Breast epithelium (tissue), 4 donors: ENCODE data around the gene TPPP. TPM values are rescaled to one million over a fixed set of nuclear protein-coding genes. Genes with fewer than 3 reads are reported as not detected.

Experiments
- DNase-seq, 2 donors: peaks; one replicate each; pipeline ENCODE4 v3.0.0-alpha.2; 2019; ENCODE audit warnings: low spot score in 2 of 2
- H3K27ac ChIP-seq, 2 donors: fragments of 200-600 bp; sonication (generic) in 1 of 2; one replicate each; pipeline ENCODE4 v1.5.1; 2016 to 2019; ENCODE audit warnings: mild to moderate bottlenecking in 1 of 2
- H3K27me3 ChIP-seq, 2 donors: fragments of 200-600 bp; sonication (generic) in 1 of 2; one replicate each; pipeline versions ENCODE4 v1.5.1 to v1.6.0; 2017 to 2019; ENCODE audit warnings: control low read depth in 1 of 2, mild to moderate bottlenecking in 1 of 2
- H3K36me3 ChIP-seq: fragments of 200-600 bp; one replicate; pipeline ENCODE4 v1.5.1; 2019
- H3K4me1 ChIP-seq, 2 donors: fragments of 200-600 bp; sonication (generic); one replicate each; pipeline ENCODE4 v1.5.1; 2016 to 2019; ENCODE audit warnings: control low read depth in 1 of 2
- H3K4me3 ChIP-seq, 3 donors: fragments of 200-600 bp; sonication (generic); 1 replicate in 2 of 3; 2 replicates in 1 of 3; pipeline ENCODE4 v1.5.1; 2016 to 2019; ENCODE audit warnings: mild to moderate bottlenecking in 3 of 3, moderate library complexity in 2 of 3
- H3K9me3 ChIP-seq, 2 donors: fragments of 200-600 bp; sonication (generic) in 1 of 2; one replicate each; pipeline ENCODE4 v1.5.1; 2016 to 2019; ENCODE audit warnings: control low read depth in 1 of 2
- POLR2A ChIP-seq: fragments of 450-650 bp; IDR thresholded peaks from one replicate; pipeline ENCODE4 v1.6.1; 2016; ENCODE audit warnings: antibody characterized with exemption, mild to moderate bottlenecking, moderate library complexity
- POLR2AphosphoS5 ChIP-seq, 3 donors: sonication (generic); formaldehyde crosslinking; IDR thresholded peaks; one replicate each; pipeline ENCODE4 v1.6.1; 2017; ENCODE audit warnings: antibody characterized with exemption in 3 of 3
- intact Hi-C: fragments of 100-400 bp; cut with DNase I; formaldehyde crosslinking; loops from one replicate; pipeline ENCODE4 v1.15.1; 2023; ENCODE audit warnings: low total_unique reads
- total RNA-seq, 3 donors: library from RNA; depleted of rRNA; stranded (reverse); fragments of >200 nt; gene quantifications; one replicate each; pipeline ENCODE4 v1.1.0, GENCODE V29; 2016
- TF ChIP-seq, protein P1 (sequence below), 3 donors: fragments of 450-650 bp; IDR thresholded peaks; one replicate each; pipeline ENCODE4 v1.5.1; 2016 to 2017; ENCODE audit warnings: antibody characterized with exemption in 3 of 3, mild to moderate bottlenecking in 3 of 3, moderate library complexity in 3 of 3

TPPP gene
- total RNA-seq, 3 donors from 2014 or later, result 2.9 to 4.3 (median 3.4) TPM

DNA sequence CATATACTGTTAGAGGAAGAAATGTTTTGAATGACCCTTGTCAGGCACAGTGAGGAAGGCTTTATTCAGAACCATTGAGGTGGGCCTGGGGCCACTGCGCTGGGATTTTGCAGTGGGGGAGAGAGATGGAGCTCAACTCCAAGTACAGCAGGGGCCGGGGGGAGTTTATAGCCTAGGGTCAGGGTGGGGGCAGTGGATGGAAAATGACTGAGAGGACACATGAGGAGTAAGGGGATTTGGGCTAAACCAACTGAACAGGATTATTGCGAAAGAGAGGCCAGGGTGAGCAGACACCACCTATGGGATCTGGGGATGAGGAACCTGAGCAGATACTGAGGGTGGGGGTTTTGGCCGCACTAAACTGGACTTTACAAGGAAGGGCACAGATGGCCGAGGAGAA, 74.7 kb downstream of the TPPP start:
- intact Hi-C loops, result no loop called here
- TF ChIP-seq, protein P1, sequence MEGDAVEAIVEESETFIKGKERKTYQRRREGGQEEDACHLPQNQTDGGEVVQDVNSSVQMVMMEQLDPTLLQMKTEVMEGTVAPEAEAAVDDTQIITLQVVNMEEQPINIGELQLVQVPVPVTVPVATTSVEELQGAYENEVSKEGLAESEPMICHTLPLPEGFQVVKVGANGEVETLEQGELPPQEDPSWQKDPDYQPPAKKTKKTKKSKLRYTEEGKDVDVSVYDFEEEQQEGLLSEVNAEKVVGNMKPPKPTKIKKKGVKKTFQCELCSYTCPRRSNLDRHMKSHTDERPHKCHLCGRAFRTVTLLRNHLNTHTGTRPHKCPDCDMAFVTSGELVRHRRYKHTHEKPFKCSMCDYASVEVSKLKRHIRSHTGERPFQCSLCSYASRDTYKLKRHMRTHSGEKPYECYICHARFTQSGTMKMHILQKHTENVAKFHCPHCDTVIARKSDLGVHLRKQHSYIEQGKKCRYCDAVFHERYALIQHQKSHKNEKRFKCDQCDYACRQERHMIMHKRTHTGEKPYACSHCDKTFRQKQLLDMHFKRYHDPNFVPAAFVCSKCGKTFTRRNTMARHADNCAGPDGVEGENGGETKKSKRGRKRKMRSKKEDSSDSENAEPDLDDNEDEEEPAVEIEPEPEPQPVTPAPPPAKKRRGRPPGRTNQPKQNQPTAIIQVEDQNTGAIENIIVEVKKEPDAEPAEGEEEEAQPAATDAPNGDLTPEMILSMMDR (IDR thresholded peaks at IDR 0.05), result no peak
- TF ChIP-seq POLR2A, result no peak
- TF ChIP-seq POLR2AphosphoS5 (IDR thresholded peaks at IDR 0.05), result no peak
- peak in 1 of 2 donors; percentile 19 for DNase-seq
- Histone ChIP-seq H3K36me3 (no peaks in the 10 kb centered on the region), H3K4me3 (no peak overlapping the region), H3K27me3 (no peaks in the 10 kb centered on the region), H3K27ac (no peak overlapping the region), H3K4me1 (no peaks in the 10 kb centered on the region), H3K9me3 (no peaks in the 10 kb centered on the region)

DNA sequence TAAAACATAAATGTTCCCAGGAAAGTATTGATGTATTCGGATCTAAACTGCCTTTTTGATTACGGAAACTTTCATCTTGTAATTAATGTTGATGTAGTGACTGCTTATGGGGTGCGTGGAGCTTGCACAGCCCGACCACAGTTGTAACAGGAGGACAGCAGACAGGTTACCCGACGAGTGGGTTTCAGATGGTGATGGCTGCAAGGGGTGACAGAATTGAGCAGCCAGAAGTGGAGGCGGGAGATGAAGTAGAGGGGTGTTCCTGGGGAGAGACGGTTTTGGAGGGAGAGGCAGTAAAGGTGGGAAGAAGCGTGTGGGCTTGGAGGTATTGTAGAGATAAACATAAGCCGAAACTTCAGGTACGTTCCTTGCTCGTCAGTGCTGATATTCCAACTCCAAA, 75.3 kb downstream of the TPPP start:
- Histone ChIP-seq H3K9me3 (no peaks in the 10 kb centered on the region), H3K4me1 (no peaks in the 10 kb centered on the region), H3K4me3 (no peak overlapping the region), H3K36me3 (no peaks in the 10 kb centered on the region), H3K27me3 (no peaks in the 10 kb centered on the region), H3K27ac (no peak overlapping the region)
- no peak for DNase-seq
- intact Hi-C loops, result no loop called here
- TF ChIP-seq POLR2A (no peak), POLR2AphosphoS5 (IDR thresholded peaks at IDR 0.05) (no peak)
- TF ChIP-seq, protein P1 (IDR thresholded peaks at IDR 0.05), result no peak

DNA sequence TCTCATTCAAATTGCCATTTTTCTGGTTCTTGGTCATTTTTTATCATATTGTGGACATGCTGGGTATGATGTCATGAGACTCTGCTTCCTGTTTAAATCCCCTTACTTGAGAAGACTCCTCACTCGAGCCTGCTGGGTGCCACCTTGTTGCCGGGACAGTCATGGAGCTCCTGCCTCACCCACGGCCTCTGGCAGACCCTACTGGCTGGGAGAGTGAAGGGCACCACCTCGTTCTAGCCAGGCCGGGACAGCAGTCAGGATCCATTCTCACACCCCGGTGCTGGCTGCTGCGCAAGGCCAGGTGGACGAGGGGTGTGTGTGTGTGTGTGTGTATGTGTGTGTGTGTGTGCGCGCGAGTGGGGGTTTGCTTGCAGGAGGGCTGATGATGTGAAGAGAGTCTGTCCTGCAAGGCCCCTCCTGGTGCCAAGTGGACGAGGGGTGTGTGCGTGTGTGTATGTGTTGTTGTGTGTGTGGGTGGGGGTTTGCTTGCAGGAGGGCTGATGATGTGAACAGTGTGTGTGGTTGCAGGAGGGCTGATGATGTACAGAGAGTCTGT, 76.6 kb downstream of the TPPP start:
- no peaks in the 10 kb centered on the region for H3K27me3 ChIP-seq
- intact Hi-C loops, result no loop called here
- no peaks in the 10 kb centered on the region for H3K4me1 ChIP-seq
- DNase-seq, result peak in 1 of 2 donors; percentile 45
- no peaks in the 10 kb centered on the region for H3K36me3 ChIP-seq
- H3K4me3 ChIP-seq, result no peak overlapping the region
- TF ChIP-seq, protein P1 (IDR thresholded peaks at IDR 0.05), result no peak
- TF ChIP-seq POLR2A, result no peak
- no peak for TF ChIP-seq POLR2AphosphoS5 (IDR thresholded peaks at IDR 0.05)
- H3K9me3 ChIP-seq, result no peaks in the 10 kb centered on the region
- H3K27ac ChIP-seq, result no peak overlapping the region

DNA sequence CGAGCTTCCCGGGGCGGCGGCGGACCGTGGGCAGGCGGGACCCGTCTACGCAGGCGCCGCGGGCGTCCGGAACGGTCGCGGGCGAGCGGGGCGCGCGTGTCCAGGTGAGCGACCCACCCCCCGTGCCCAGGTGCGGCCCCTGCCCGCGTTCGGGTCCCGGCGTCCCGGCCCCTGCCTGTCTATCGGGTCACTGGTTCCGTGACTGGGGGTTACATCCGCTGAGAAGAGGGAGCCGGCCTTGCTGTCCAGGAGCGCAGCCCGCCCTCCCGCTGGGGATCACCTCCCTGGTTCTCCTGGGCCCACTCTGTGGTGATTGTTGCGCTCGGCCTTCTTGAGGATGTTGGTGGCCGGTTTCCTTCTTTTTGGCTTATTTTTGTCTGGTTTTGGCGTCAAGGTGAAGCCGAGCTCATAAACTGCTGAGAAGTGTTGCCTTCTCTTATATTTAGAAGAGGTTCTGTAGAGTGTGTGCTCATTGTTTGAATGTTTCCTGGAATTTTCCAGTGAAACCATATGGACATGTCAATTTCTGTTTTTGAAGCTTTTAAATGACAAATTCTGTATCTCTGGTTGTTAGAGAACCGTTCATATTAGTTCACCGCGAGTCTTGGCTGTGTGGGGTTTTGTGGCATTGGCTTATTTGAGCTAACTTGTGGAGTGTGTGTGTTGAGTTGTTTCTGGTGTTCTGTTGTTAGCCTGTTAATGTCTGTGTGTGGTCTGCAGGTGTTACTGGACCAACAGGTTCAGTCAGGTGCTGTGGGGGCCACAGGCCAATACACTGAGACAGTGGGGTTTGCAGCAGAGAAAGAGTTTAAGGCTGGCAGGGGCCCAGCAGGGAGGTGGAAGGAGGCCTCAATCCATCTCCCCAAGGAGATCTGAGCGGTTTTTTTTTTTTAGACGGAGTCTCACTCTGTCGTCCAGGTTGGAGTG, 80.4 kb downstream of the TPPP start:
- Histone ChIP-seq H3K4me3 (peak overlapping the region; percentile 77 to 90 (median 82)), H3K27ac (peak overlapping the region in 1 of 2 donors; percentile 8), H3K27me3 (peaks cover 0 to 8% of the 10 kb centered on the region in 2 donors), H3K36me3 (no peaks in the 10 kb centered on the region), H3K4me1 (no peaks in the 10 kb centered on the region), H3K9me3 (no peaks in the 10 kb centered on the region)
- intact Hi-C loops, result no loop called here
- no peak for TF ChIP-seq POLR2AphosphoS5 (IDR thresholded peaks at IDR 0.05)
- TF ChIP-seq, protein P1 (IDR thresholded peaks at IDR 0.05), result no peak
- TF ChIP-seq POLR2A, result no peak
- DNase-seq, result no peak
